ENCODE results near the gene PI4KA. TPM values are rescaled to one million over a fixed set of nuclear protein-coding genes. Genes with fewer than 3 reads are reported as not detected.

Gene PI4KA
- total RNA-seq, 2 experiments from 2014 or later = 46.9 to 95.7 TPM

DNA sequence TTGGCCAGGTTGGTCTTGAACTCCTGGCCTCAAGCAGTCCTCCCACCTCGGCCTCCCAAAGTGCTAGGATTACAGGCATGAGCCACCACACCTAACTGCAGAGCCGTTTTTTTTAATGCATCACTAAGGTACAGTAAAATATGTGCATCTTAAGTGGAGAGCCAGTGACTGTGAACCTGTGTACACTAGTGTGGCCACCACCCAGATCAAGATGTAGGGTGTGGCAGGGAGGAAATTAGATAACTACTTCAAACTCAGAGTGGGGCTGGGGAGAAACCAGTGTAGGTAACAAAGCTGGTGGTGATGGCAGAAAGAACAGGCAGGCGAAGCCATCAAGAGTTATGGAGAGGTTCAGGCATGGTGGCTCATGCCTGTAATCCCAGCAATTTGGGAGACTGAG, 14.6 kb upstream of the PI4KA start:
- Histone ChIP-seq H3K36me3 (ENCODE audit: insufficient read depth, low read length) (peaks cover 19% of the 10 kb centered on the region), H3K4me2 (ENCODE audit: low read length) (no peak overlapping the region), H3K9me3 (ENCODE audit: low read length) (no peaks in the 10 kb centered on the region), H4K20me1 (ENCODE audit: insufficient read depth, low read length) (no peaks in the 10 kb centered on the region), H3K4me1 (ENCODE audit: insufficient read depth, low read length, poor library complexity, severe bottlenecking) (no peaks in the 10 kb centered on the region), H3K79me2 (ENCODE audit: insufficient read depth, low read depth, low read length) (no peaks in the 10 kb centered on the region), H2AFZ (ENCODE audit: low read length) (no peak overlapping the region), H3K9me2 (ENCODE audit: insufficient read depth, low read length) (no peaks in the 10 kb centered on the region), H3K27ac (ENCODE audit: low read depth, low read length, poor library complexity, severe bottlenecking) (no peak overlapping the region), H3K4me3 (ENCODE audit: low read depth, low read length, poor library complexity, severe bottlenecking) (no peak overlapping the region)
- BruUV-seq (replicated peaks) = no TSS peak
- DNase-seq (ENCODE audit: low spot score) = no peak
- TF ChIP-seq, protein P1, sequence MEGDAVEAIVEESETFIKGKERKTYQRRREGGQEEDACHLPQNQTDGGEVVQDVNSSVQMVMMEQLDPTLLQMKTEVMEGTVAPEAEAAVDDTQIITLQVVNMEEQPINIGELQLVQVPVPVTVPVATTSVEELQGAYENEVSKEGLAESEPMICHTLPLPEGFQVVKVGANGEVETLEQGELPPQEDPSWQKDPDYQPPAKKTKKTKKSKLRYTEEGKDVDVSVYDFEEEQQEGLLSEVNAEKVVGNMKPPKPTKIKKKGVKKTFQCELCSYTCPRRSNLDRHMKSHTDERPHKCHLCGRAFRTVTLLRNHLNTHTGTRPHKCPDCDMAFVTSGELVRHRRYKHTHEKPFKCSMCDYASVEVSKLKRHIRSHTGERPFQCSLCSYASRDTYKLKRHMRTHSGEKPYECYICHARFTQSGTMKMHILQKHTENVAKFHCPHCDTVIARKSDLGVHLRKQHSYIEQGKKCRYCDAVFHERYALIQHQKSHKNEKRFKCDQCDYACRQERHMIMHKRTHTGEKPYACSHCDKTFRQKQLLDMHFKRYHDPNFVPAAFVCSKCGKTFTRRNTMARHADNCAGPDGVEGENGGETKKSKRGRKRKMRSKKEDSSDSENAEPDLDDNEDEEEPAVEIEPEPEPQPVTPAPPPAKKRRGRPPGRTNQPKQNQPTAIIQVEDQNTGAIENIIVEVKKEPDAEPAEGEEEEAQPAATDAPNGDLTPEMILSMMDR (conservative IDR thresholded peaks at IDR 0.05; ENCODE audit: low read length) = no peak
- TF ChIP-seq EZH2phosphoT487 (IDR thresholded peaks at IDR 0.05; ENCODE audit: borderline replicate concordance, low read depth, low read length) = no peak
- CTCF ChIA-PET (ENCODE audit: unreplicated experiment) = no interaction called here
- intact Hi-C loops (cut with micrococcal nuclease; ENCODE audit: unreplicated experiment) = no loop called here
- POLR2A ChIA-PET = no interaction called here

GRCh38 chr22:20869234-20869633, 10.6 kb upstream of the PI4KA start:
- H3K27ac ChIP-seq (ENCODE audit: low read depth, low read length, poor library complexity, severe bottlenecking) = no peak overlapping the region
- TF ChIP-seq, protein P1 (conservative IDR thresholded peaks at IDR 0.05; ENCODE audit: low read length) = no peak

DNA sequence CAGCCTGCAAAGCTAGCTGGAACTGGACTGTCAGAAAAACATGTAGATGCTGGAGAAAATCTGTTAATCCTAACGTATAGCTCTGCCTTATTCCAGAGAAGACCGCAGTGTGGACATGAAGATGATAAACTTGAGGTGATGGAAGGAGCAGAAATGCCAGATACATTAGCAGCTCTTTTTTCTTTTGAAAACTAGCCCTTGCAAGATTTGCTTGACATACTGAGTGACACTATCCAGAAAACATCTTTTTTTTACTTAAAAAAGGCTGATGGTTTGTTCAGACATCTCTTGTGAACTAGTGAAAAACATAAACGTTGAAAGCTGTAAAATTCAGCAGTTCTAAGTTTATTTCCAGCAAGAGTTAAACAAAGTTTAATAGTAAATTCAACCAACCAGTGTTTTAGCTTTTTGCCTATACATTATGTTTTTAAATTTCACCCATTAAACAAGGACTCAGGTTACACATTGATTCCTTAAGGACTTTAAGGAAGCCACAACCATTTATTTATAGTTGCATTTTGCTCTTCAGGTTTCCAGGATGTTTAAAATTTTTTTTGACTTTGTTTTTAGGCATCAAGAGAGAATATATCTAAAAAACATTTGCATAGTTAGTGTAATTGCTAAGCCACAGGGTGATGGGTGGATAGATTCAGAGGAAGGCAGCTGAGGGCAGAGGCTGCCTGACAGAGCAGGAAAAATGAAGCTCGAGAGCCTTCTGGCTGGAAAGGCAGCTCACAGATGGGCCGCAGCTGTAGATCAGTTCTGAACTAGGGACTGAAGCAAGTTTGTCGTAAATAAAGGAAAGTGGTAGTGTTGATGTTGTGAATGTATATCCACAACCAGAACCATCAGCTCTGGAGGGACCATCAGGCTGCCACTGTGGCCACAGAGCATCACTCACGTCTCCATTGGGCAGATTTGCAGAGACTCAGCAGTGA, 9.7 kb upstream of the PI4KA start:
- Histone ChIP-seq H3K9me2 (ENCODE audit: insufficient read depth, low read length) (no peaks in the 10 kb centered on the region), H4K20me1 (ENCODE audit: insufficient read depth, low read length) (no peaks in the 10 kb centered on the region), H3K27ac (ENCODE audit: low read depth, low read length, poor library complexity, severe bottlenecking) (no peak overlapping the region), H3K4me3 (ENCODE audit: low read depth, low read length, poor library complexity, severe bottlenecking) (no peak overlapping the region), H3K4me1 (ENCODE audit: insufficient read depth, low read length, poor library complexity, severe bottlenecking) (peaks cover 4% of the 10 kb centered on the region), H3K79me2 (ENCODE audit: insufficient read depth, low read depth, low read length) (no peaks in the 10 kb centered on the region), H3K9me3 (ENCODE audit: low read length) (no peaks in the 10 kb centered on the region), H3K4me2 (ENCODE audit: low read length) (no peak overlapping the region), H2AFZ (ENCODE audit: low read length) (no peak overlapping the region), H3K36me3 (ENCODE audit: insufficient read depth, low read length) (peaks cover 15% of the 10 kb centered on the region)
- no peak for DNase-seq (ENCODE audit: low spot score)
- ChIA-PET POLR2A (interaction anchor here (0.5 to 0.6 kb wide), 2 partner anchors 75 to 157 kb away, joined by 4 to 6 read pairs; no protein-coding TSS in a partner anchor), CTCF (ENCODE audit: unreplicated experiment) (no interaction called here)
- intact Hi-C loops (cut with micrococcal nuclease; ENCODE audit: unreplicated experiment) = no loop called here
- no TSS peak for BruUV-seq (replicated peaks)
- TF ChIP-seq, protein P1 (conservative IDR thresholded peaks at IDR 0.05; ENCODE audit: low read length) = no peak
- no peak for TF ChIP-seq EZH2phosphoT487 (IDR thresholded peaks at IDR 0.05; ENCODE audit: borderline replicate concordance, low read depth, low read length)

More at GRCh38 chr22:20869234-20869633, 10.6 kb upstream of the PI4KA start:
- Histone ChIP-seq H3K9me2 (ENCODE audit: insufficient read depth, low read length) (no peaks in the 10 kb centered on the region), H3K4me1 (ENCODE audit: insufficient read depth, low read length, poor library complexity, severe bottlenecking) (peaks cover 4% of the 10 kb centered on the region), H3K36me3 (ENCODE audit: insufficient read depth, low read length) (peaks cover 18% of the 10 kb centered on the region), H4K20me1 (ENCODE audit: insufficient read depth, low read length) (no peaks in the 10 kb centered on the region), H3K9me3 (ENCODE audit: low read length) (no peaks in the 10 kb centered on the region), H3K4me2 (ENCODE audit: low read length) (no peak overlapping the region), H3K4me3 (ENCODE audit: low read depth, low read length, poor library complexity, severe bottlenecking) (no peak overlapping the region), H3K79me2 (ENCODE audit: insufficient read depth, low read depth, low read length) (no peaks in the 10 kb centered on the region), H2AFZ (ENCODE audit: low read length) (no peak overlapping the region)
- POLR2A ChIA-PET = interaction anchor here (0.6 kb wide), 1 partner anchor 74 kb away, joined by 6 read pairs; no protein-coding TSS in a partner anchor
- intact Hi-C loops (cut with micrococcal nuclease; ENCODE audit: unreplicated experiment) = no loop called here
- BruUV-seq (replicated peaks) = no TSS peak
- CTCF ChIA-PET (ENCODE audit: unreplicated experiment) = no interaction called here
- DNase-seq (ENCODE audit: low spot score) = no peak

Data from OCI-LY7 (cell line).